Cerebellar nuclear complex (tissue), 1 donor: ENCODE measurements around the gene LY6G6C.

Experiments
- DNase-seq, 2 experiments: peaks; one replicate each; lab custom pipeline; 2025; lab: John Stamatoyannopoulos, UW

LY6G6C gene

GRCh38 chr6:31721351-31722020 lies at the start of gene LY6G6C:
Gene LY6G6C (minus strand): TSS chr6:31721746. CDS start chr6:31721679, 67 bp downstream.
- no peak for DNase-seq

- no peak for DNase-seq
These were observed 49.3 kb upstream of the LY6G6C start for GRCh38 chr6:31770860-31771259.

- no peak for DNase-seq
These were observed 48.3 kb upstream of the LY6G6C start for GRCh38 chr6:31769684-31770371.

GRCh38 chr6:31768363-31769257 lies 47.1 kb upstream of the LY6G6C start:
- no peak for DNase-seq

GRCh38 chr6:31767096-31767645 lies 45.6 kb upstream of the LY6G6C start:
- no peak for DNase-seq

GRCh38 chr6:31765910-31766794 lies 44.6 kb upstream of the LY6G6C start:
- no peak for DNase-seq

GRCh38 chr6:31765559-31765909 lies 44.0 kb upstream of the LY6G6C start:
- DNase-seq, result no peak

- DNase-seq, result no peak
These were observed 42.7 kb upstream of the LY6G6C start for GRCh38 chr6:31764198-31764597.

- DNase-seq, result no peak
These were observed 42.0 kb upstream of the LY6G6C start for GRCh38 chr6:31763619-31763940.

- no peak for DNase-seq
These were observed 41.5 kb upstream of the LY6G6C start for GRCh38 chr6:31762878-31763618.

GRCh38 chr6:31762356-31762755 lies 40.8 kb upstream of the LY6G6C start, which contains the start of gene SAPCD1:
Gene SAPCD1 (plus strand): TSS chr6:31762656. CDS start chr6:31763055, 399 bp downstream.
- no peak for DNase-seq

GRCh38 chr6:31761343-31761742 lies 39.8 kb upstream of the LY6G6C start:
- no peak for DNase-seq

GRCh38 chr6:31760790-31761189 lies 39.2 kb upstream of the LY6G6C start:
- DNase-seq, result no peak

GRCh38 chr6:31758281-31758680 lies 36.7 kb upstream of the LY6G6C start:
- DNase-seq, result no peak

GRCh38 chr6:31752739-31753319 lies 31.3 kb upstream of the LY6G6C start:
- DNase-seq, result no peak

GRCh38 chr6:31750411-31751022 lies 29.0 kb upstream of the LY6G6C start:
- DNase-seq, result no peak

- DNase-seq, result no peak
These were observed 27.9 kb upstream of the LY6G6C start for GRCh38 chr6:31749301-31750036.

GRCh38 chr6:31744422-31744821 lies 22.9 kb upstream of the LY6G6C start:
- no peak for DNase-seq

GRCh38 chr6:31742894-31743293 lies 21.3 kb upstream of the LY6G6C start:
- DNase-seq, result no peak
